ENCODE data around the gene CCNB1IP1.
"Not testable (repeated sequence)": the region's sequence is repeated elsewhere in the genome, so short reads cannot be mapped to it uniquely, and the experiment has no call there.

The CCNB1IP1 gene

DNA sequence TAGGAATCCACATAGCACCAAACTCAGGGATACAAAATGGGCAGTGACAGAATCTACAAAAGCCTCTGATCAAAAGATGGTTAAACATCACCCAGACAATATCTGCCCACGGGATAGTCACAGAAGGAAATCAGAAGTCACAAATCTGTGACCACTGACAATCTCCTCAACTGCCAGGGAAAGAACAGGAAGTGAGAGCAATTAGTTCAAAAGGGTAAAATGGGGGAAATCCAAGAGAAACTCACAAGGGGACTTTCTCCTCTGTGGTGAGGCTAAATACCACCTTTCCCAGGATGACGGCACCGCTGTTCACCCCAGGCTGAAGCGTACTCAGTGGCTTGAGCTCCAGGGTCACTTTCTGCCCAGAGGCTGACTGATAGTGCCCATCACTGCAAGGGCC, 38.0 kb downstream of the CCNB1IP1 start:
- H3K27me3 ChIP-seq (ENCODE audit: insufficient read depth, low read length, poor library complexity) = no peaks in the 10 kb centered on the region
- H3K18ac ChIP-seq (ENCODE audit: low read length) = no peak overlapping the region
- H3K79me1 ChIP-seq (ENCODE audit: low read length) = no peaks in the 10 kb centered on the region
- no peak overlapping the region for H4K5ac ChIP-seq (ENCODE audit: low read length)
- no peak overlapping the region for H2BK120ac ChIP-seq (ENCODE audit: low read depth, low read length)
- no peak overlapping the region for H3K9ac ChIP-seq (ENCODE audit: low read length)
- no peak overlapping the region for H3K4me2 ChIP-seq (ENCODE audit: low read length)
- no peak overlapping the region for H2BK15ac ChIP-seq (replicated peaks; ENCODE audit: low read depth)
- H3K4me1 ChIP-seq (ENCODE audit: control insufficient read depth, low read depth, low read length) = no peaks in the 10 kb centered on the region
- H3K56ac ChIP-seq (ENCODE audit: low read length) = no peak overlapping the region
- H3K23ac ChIP-seq (ENCODE audit: low read length) = no peak overlapping the region
- H2BK5ac ChIP-seq (ENCODE audit: low read length) = no peak overlapping the region
- no peak overlapping the region for H4K8ac ChIP-seq (ENCODE audit: low read depth, low read length)
- no peak overlapping the region for H3K4ac ChIP-seq (ENCODE audit: low read depth, low read length)
- DNase-seq = no peak
- no peak overlapping the region for H2AK5ac ChIP-seq (ENCODE audit: low read length)
- no peak overlapping the region for H3K4me3 ChIP-seq (ENCODE audit: low read length)
- H3K27ac ChIP-seq (ENCODE audit: low read depth, low read length) = no peak overlapping the region
- H3K79me2 ChIP-seq (ENCODE audit: control insufficient read depth, insufficient read depth, low read length) = no peaks in the 10 kb centered on the region
- peaks cover 1% of the 10 kb centered on the region for H3K36me3 ChIP-seq (ENCODE audit: control insufficient read depth, insufficient read depth, low read length)
- no CpG with 5 or more reads among the region's 4 CpGs for WGBS (ENCODE audit: extremely low coverage, insufficient coverage, low lambda C conversion rate)

- no CpG with 5 or more reads among the region's 2 CpGs for WGBS (ENCODE audit: extremely low coverage, insufficient coverage, low lambda C conversion rate)
- peaks cover 1% of the 10 kb centered on the region for H3K36me3 ChIP-seq (ENCODE audit: control insufficient read depth, insufficient read depth, low read length)
Measured at GRCh38 chr14:20294636-20295035, 38.4 kb downstream of the CCNB1IP1 start.

GRCh38 chr14:20281998-20282397, 51.1 kb downstream of the CCNB1IP1 start:
- not testable (repeated sequence) for H2BK5ac ChIP-seq (ENCODE audit: low read length); H3K23ac ChIP-seq (ENCODE audit: low read length); H3K9ac ChIP-seq (ENCODE audit: low read length); H3K4me2 ChIP-seq (ENCODE audit: low read length); H4K5ac ChIP-seq (ENCODE audit: low read length); H3K36me3 ChIP-seq (ENCODE audit: control insufficient read depth, insufficient read depth, low read length); H3K27ac ChIP-seq (ENCODE audit: low read depth, low read length); H3K4ac ChIP-seq (ENCODE audit: low read depth, low read length); H3K79me1 ChIP-seq (ENCODE audit: low read length); H2AK5ac ChIP-seq (ENCODE audit: low read length); H2BK120ac ChIP-seq (ENCODE audit: low read depth, low read length); H3K4me1 ChIP-seq (ENCODE audit: control insufficient read depth, low read depth, low read length); DNase-seq; H2BK15ac ChIP-seq (replicated peaks; ENCODE audit: low read depth); H3K27me3 ChIP-seq (ENCODE audit: insufficient read depth, low read length, poor library complexity); H4K8ac ChIP-seq (ENCODE audit: low read depth, low read length); H3K56ac ChIP-seq (ENCODE audit: low read length); H3K18ac ChIP-seq (ENCODE audit: low read length); H3K79me2 ChIP-seq (ENCODE audit: control insufficient read depth, insufficient read depth, low read length); H3K4me3 ChIP-seq (ENCODE audit: low read length)
- no CpG with 5 or more reads among the region's 1 CpG for WGBS (ENCODE audit: extremely low coverage, insufficient coverage, low lambda C conversion rate)

More at GRCh38 chr14:20294636-20295035, 38.4 kb downstream of the CCNB1IP1 start:
- H3K9ac ChIP-seq (ENCODE audit: low read length) = no peak overlapping the region
- no peaks in the 10 kb centered on the region for H3K79me1 ChIP-seq (ENCODE audit: low read length)
- no peak for DNase-seq
- no peak overlapping the region for H2BK15ac ChIP-seq (replicated peaks; ENCODE audit: low read depth)
- no peak overlapping the region for H2BK120ac ChIP-seq (ENCODE audit: low read depth, low read length)
- no peak overlapping the region for H3K56ac ChIP-seq (ENCODE audit: low read length)
- no peak overlapping the region for H3K23ac ChIP-seq (ENCODE audit: low read length)
- H4K8ac ChIP-seq (ENCODE audit: low read depth, low read length) = no peak overlapping the region
- H3K18ac ChIP-seq (ENCODE audit: low read length) = no peak overlapping the region
- H3K27ac ChIP-seq (ENCODE audit: low read depth, low read length) = no peak overlapping the region
- H3K4me1 ChIP-seq (ENCODE audit: control insufficient read depth, low read depth, low read length) = no peaks in the 10 kb centered on the region
- no peak overlapping the region for H4K5ac ChIP-seq (ENCODE audit: low read length)
- H3K79me2 ChIP-seq (ENCODE audit: control insufficient read depth, insufficient read depth, low read length) = no peaks in the 10 kb centered on the region
- no peaks in the 10 kb centered on the region for H3K27me3 ChIP-seq (ENCODE audit: insufficient read depth, low read length, poor library complexity)
- no peak overlapping the region for H2AK5ac ChIP-seq (ENCODE audit: low read length)
- no peak overlapping the region for H3K4me3 ChIP-seq (ENCODE audit: low read length)
- H2BK5ac ChIP-seq (ENCODE audit: low read length) = no peak overlapping the region
- H3K4me2 ChIP-seq (ENCODE audit: low read length) = no peak overlapping the region
- no peak overlapping the region for H3K4ac ChIP-seq (ENCODE audit: low read depth, low read length)

DNA sequence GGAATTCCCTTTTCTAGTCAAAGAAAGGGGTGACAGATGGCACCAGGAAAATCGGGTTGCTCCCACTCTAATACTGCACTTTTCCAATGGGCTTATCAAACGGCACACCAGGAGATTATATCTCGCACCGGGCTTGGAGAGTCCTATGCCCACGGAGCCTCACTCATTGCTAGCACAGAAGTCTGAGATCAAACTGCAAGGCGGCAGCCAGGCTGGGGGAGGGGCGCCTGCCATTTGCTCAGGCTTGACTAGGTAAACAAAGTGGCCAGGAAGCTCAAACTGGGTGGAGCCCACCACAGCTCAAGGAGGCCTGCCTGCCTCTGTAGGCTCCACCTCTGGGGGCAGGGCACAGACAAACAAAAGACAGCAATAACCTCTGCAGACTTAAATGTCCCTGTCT, 52.8 kb downstream of the CCNB1IP1 start:
- H3K18ac ChIP-seq (ENCODE audit: low read length); H2BK120ac ChIP-seq (ENCODE audit: low read depth, low read length); H3K9ac ChIP-seq (ENCODE audit: low read length); H3K23ac ChIP-seq (ENCODE audit: low read length); H3K4me3 ChIP-seq (ENCODE audit: low read length); H4K8ac ChIP-seq (ENCODE audit: low read depth, low read length); H3K36me3 ChIP-seq (ENCODE audit: control insufficient read depth, insufficient read depth, low read length); H4K5ac ChIP-seq (ENCODE audit: low read length); H2BK15ac ChIP-seq (replicated peaks; ENCODE audit: low read depth); H3K27me3 ChIP-seq (ENCODE audit: insufficient read depth, low read length, poor library complexity); H3K79me1 ChIP-seq (ENCODE audit: low read length); H3K4ac ChIP-seq (ENCODE audit: low read depth, low read length); H2AK5ac ChIP-seq (ENCODE audit: low read length); H3K56ac ChIP-seq (ENCODE audit: low read length); H3K4me2 ChIP-seq (ENCODE audit: low read length); H2BK5ac ChIP-seq (ENCODE audit: low read length); H3K79me2 ChIP-seq (ENCODE audit: control insufficient read depth, insufficient read depth, low read length); H3K27ac ChIP-seq (ENCODE audit: low read depth, low read length); DNase-seq; H3K4me1 ChIP-seq (ENCODE audit: control insufficient read depth, low read depth, low read length): not testable (repeated sequence)
- WGBS (ENCODE audit: extremely low coverage, insufficient coverage, low lambda C conversion rate) = no CpG with 5 or more reads among the region's 7 CpGs

DNA sequence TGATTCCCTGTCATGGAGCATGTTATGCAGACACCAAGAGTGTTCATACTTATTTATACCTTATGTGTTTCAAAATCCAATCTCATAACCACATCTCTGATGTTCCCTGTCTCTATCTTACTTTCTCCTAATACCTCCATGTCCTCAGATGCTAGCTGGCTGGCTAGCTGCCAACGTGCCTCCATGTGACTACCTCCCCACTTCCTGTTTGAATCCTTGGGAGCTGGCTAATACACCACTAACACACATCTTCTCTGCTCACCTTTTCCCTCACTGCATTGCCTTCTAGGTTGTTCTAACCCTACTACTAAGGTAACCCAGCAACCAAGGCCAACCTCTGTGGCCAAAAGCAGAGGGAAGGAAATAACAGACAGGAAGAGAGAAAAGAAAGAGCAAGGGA, 54.7 kb downstream of the CCNB1IP1 start:
- no peak overlapping the region for H4K5ac ChIP-seq (ENCODE audit: low read length)

GRCh38 chr14:20277409-20277808, 55.7 kb downstream of the CCNB1IP1 start:
- Histone ChIP-seq H3K4me1 (ENCODE audit: control insufficient read depth, low read depth, low read length) (no peaks in the 10 kb centered on the region), H3K9ac (ENCODE audit: low read length) (no peak overlapping the region), H3K23ac (ENCODE audit: low read length) (no peak overlapping the region), H4K5ac (ENCODE audit: low read length) (no peak overlapping the region), H3K4me3 (ENCODE audit: low read length) (no peak overlapping the region), H2BK5ac (ENCODE audit: low read length) (no peak overlapping the region), H2BK15ac (replicated peaks; ENCODE audit: low read depth) (no peak overlapping the region), H3K27ac (ENCODE audit: low read depth, low read length) (no peak overlapping the region), H2BK120ac (ENCODE audit: low read depth, low read length) (no peak overlapping the region), H3K36me3 (ENCODE audit: control insufficient read depth, insufficient read depth, low read length) (no peaks in the 10 kb centered on the region), H4K8ac (ENCODE audit: low read depth, low read length) (no peak overlapping the region), H2AK5ac (ENCODE audit: low read length) (no peak overlapping the region), H3K27me3 (ENCODE audit: insufficient read depth, low read length, poor library complexity) (no peaks in the 10 kb centered on the region), H3K79me1 (ENCODE audit: low read length) (no peaks in the 10 kb centered on the region), H3K4me2 (ENCODE audit: low read length) (no peak overlapping the region), H3K56ac (ENCODE audit: low read length) (no peak overlapping the region), H3K79me2 (ENCODE audit: control insufficient read depth, insufficient read depth, low read length) (no peaks in the 10 kb centered on the region), H3K4ac (ENCODE audit: low read depth, low read length) (no peak overlapping the region), H3K18ac (ENCODE audit: low read length) (no peak overlapping the region)
- no peak for DNase-seq
- no CpG with 5 or more reads among the region's 2 CpGs for WGBS (ENCODE audit: extremely low coverage, insufficient coverage, low lambda C conversion rate)

More for the DNA sequence above, 54.7 kb downstream of the CCNB1IP1 start:
- H3K9ac ChIP-seq (ENCODE audit: low read length) = no peak overlapping the region
- no peak overlapping the region for H3K27ac ChIP-seq (ENCODE audit: low read depth, low read length)
- no peak overlapping the region for H4K8ac ChIP-seq (ENCODE audit: low read depth, low read length)
- no peaks in the 10 kb centered on the region for H3K79me2 ChIP-seq (ENCODE audit: control insufficient read depth, insufficient read depth, low read length)
- no peak for DNase-seq
- no peaks in the 10 kb centered on the region for H3K79me1 ChIP-seq (ENCODE audit: low read length)
- H3K4me1 ChIP-seq (ENCODE audit: control insufficient read depth, low read depth, low read length) = no peaks in the 10 kb centered on the region
- no CpG with 5 or more reads among the region's 1 CpG for WGBS (ENCODE audit: extremely low coverage, insufficient coverage, low lambda C conversion rate)
- no peak overlapping the region for H3K4me2 ChIP-seq (ENCODE audit: low read length)
- no peaks in the 10 kb centered on the region for H3K36me3 ChIP-seq (ENCODE audit: control insufficient read depth, insufficient read depth, low read length)
- no peak overlapping the region for H3K23ac ChIP-seq (ENCODE audit: low read length)
- H2BK120ac ChIP-seq (ENCODE audit: low read depth, low read length) = no peak overlapping the region
- no peak overlapping the region for H2AK5ac ChIP-seq (ENCODE audit: low read length)
- no peak overlapping the region for H2BK15ac ChIP-seq (replicated peaks; ENCODE audit: low read depth)
- H3K4ac ChIP-seq (ENCODE audit: low read depth, low read length) = no peak overlapping the region
- no peak overlapping the region for H3K56ac ChIP-seq (ENCODE audit: low read length)
- H2BK5ac ChIP-seq (ENCODE audit: low read length) = no peak overlapping the region
- no peak overlapping the region for H3K4me3 ChIP-seq (ENCODE audit: low read length)
- no peaks in the 10 kb centered on the region for H3K27me3 ChIP-seq (ENCODE audit: insufficient read depth, low read length, poor library complexity)
- no peak overlapping the region for H3K18ac ChIP-seq (ENCODE audit: low read length)
